ENCODE data around the gene SOCS6. TPM values are rescaled to one million over a fixed set of nuclear protein-coding genes. Genes with fewer than 3 reads are reported as not detected.

The SOCS6 gene
- total RNA-seq, 1 experiment from 2014 or later: 53.4 TPM

GRCh38 chr18:70314151-70314782, 25.4 kb downstream of the SOCS6 start (continued):
- TF ChIP-seq ZBTB33 (IDR thresholded peaks at IDR 0.05; ENCODE audit: extremely low read depth, insufficient replicate concordance, low read length): no peak
- TF ChIP-seq EGR1 (IDR thresholded peaks at IDR 0.05; ENCODE audit: low read depth): no peak
- TF ChIP-seq ZFX (IDR thresholded peaks at IDR 0.05): no peak
- TF ChIP-seq RAD21 (IDR thresholded peaks at IDR 0.05; ENCODE audit: low read depth): no peak
- TF ChIP-seq CBX3 (IDR thresholded peaks at IDR 0.05; ENCODE audit: low read depth): no peak
- no peak for TF ChIP-seq POLR2A (IDR thresholded peaks at IDR 0.05; ENCODE audit: borderline replicate concordance, extremely low read depth, insufficient read depth, insufficient read length)

GRCh38 chr18:70319187-70319586, 30.3 kb downstream of the SOCS6 start:
- CTCF ChIA-PET: no interaction called here
- no TSS peak for BruUV-seq (replicated peaks)
- TF ChIP-seq CBX3 (IDR thresholded peaks at IDR 0.05; ENCODE audit: low read depth) (no peak), YY1 (IDR thresholded peaks at IDR 0.05; ENCODE audit: extremely low read depth, insufficient replicate concordance, low read depth, low read length) (no peak), JUND (IDR thresholded peaks at IDR 0.05) (no peak), FOSL1 (IDR thresholded peaks at IDR 0.05; ENCODE audit: low read depth) (no peak), TCF7L2 (IDR thresholded peaks at IDR 0.05; ENCODE audit: borderline replicate concordance, extremely low read depth, insufficient read depth, insufficient read length) (no peak), EGR1 (IDR thresholded peaks at IDR 0.05; ENCODE audit: low read depth) (no peak), SRF (IDR thresholded peaks at IDR 0.05; ENCODE audit: low read depth) (no peak), ZFX (IDR thresholded peaks at IDR 0.05) (no peak), REST (IDR thresholded peaks at IDR 0.05; ENCODE audit: low read depth) (no peak), RAD21 (IDR thresholded peaks at IDR 0.05; ENCODE audit: low read depth) (no peak), ZBTB33 (IDR thresholded peaks at IDR 0.05; ENCODE audit: extremely low read depth, insufficient replicate concordance, low read length) (no peak), CEBPB (IDR thresholded peaks at IDR 0.05; ENCODE audit: low read depth) (no peak), MAX (IDR thresholded peaks at IDR 0.05) (no peak), EZH2phosphoT487 (IDR thresholded peaks at IDR 0.05; ENCODE audit: borderline replicate concordance) (no peak), ATF3 (IDR thresholded peaks at IDR 0.05) (no peak)

More at GRCh38 chr18:70319187-70319586, 30.3 kb downstream of the SOCS6 start:
- Histone ChIP-seq H3K27me3 (ENCODE audit: insufficient read depth, low read length) (no peaks in the 10 kb centered on the region), H3K79me2 (ENCODE audit: insufficient read depth, low read length) (peaks cover 99% of the 10 kb centered on the region), H3K9me2 (ENCODE audit: insufficient read depth) (no peaks in the 10 kb centered on the region), H4K20me1 (ENCODE audit: insufficient read depth) (peaks cover 4% of the 10 kb centered on the region; the same call in 1 of the 2 replicates), H3K9me3 (ENCODE audit: control insufficient read depth in 1 of 2, insufficient read depth in 1 of 2, low read depth in 1 of 2, low read length in 2 of 2) (no peaks in the 10 kb centered on the region), H3K4me2 (ENCODE audit: low read length) (no peak overlapping the region), H3K4me1 (ENCODE audit: control insufficient read depth in 1 of 2, insufficient read depth in 2 of 2, low read length in 2 of 2) (peaks cover 28 to 52% of the 10 kb centered on the region in 2 experiments), H2AFZ (ENCODE audit: low read depth, low read length, poor library complexity, severe bottlenecking) (no peak overlapping the region), H3K27ac (ENCODE audit: low read depth, low read length) (no peak overlapping the region), H3K4me3 (replicated peaks in 1 of 2; ENCODE audit: low read depth in 1 of 2, low read length in 2 of 2) (no peak overlapping the region), H3K9ac (ENCODE audit: low read length) (no peak overlapping the region), H3K36me3 (ENCODE audit: control insufficient read depth in 1 of 2, insufficient read depth in 2 of 2, low read length in 2 of 2) (peaks cover 0 to 8% of the 10 kb centered on the region in 2 experiments; a peak in 1 of 4 replicates)
- ChIA-PET POLR2A (no interaction called here), RAD21 (ENCODE audit: low non-redundant PET in 1 of 2, low total read pairs in 2 of 2, uncharacterized antibody in 2 of 2, unreplicated experiment in 2 of 2) (no interaction called here)
- no peak for ATAC-seq
- DNase-seq (ENCODE audit: low read depth, low spot score): no peak
- intact Hi-C loops (cut with micrococcal nuclease): no loop called here

Measured in HCT116 (cell line).